ENCODE data around the gene CAVIN1.
"Not testable (repeated sequence)": the region's sequence is repeated elsewhere in the genome, so short reads cannot be mapped to it uniquely, and the experiment has no call there.

The CAVIN1 gene

DNA sequence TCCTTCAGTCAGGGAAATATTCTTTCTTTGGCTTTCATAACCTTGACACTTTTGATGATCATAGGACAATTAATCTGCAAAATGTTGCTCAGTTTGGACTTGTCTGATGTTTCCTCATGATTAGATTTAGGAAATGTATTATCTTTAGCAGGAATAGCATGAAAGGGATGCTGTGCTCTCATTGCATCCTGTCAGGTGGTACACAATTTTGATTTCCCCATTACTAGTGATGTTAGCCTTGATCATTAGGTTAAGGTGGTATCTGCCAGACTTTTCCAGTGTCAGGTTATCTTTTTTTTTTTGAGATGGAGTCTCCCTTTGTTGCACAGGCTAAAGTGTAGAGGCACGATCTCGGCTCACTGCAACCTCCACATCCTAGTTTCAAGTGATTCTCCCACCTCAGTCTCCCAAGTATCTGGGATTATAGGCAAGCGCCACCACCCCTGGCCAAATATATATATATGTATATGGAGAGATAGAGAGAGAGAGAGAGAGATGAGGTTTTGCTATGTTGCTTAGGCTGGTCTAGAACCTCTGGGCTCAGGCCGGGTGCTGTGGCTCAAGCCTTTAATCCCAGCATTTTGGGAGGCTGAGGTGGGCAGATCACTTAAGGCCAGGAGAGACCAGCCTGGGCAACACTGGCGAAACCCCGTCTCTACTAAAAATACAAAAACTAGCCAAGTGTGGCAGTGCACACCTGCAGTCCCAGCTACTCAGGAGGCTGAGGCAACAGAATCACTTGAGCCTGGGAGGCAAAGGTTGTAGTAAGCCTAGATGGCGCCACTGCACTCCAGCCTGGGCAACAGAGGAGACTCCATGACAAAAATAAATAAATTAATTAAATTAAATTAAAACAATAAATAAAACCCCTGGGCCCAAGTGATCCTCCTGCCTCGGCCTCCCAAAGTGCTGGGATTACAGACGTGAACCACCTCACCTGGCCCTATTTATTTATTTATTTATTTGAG, 15.8 kb upstream of the CAVIN1 start:
- peak; percentile 46 for DNase-seq
- in situ Hi-C loops (cut with MboI; ENCODE audit: low pct_unique_long_range_greater_than_20kb, low sequenced_read_pairs): no loop called here

DNA sequence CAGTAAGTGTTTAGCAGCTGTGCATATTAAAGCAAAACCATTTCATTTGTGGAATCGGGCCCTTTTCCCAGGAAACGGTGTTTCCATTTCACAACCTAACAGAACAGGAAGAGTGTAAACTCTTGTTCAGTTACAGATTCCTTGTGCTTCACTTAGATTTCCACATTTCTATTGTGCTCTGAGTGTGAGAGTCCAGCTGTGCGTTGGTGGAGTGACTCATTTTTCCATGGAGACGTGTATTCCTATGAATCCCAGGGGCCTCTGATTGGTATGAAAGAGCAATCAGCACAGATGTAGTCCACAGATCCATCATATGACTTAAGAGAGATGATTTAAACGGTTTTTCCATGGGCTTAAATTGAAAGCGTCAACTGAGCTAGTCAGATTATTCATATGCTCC, 13.3 kb upstream of the CAVIN1 start:
- no peak for DNase-seq
- in situ Hi-C loops (cut with MboI; ENCODE audit: low pct_unique_long_range_greater_than_20kb, low sequenced_read_pairs): no loop called here

DNA sequence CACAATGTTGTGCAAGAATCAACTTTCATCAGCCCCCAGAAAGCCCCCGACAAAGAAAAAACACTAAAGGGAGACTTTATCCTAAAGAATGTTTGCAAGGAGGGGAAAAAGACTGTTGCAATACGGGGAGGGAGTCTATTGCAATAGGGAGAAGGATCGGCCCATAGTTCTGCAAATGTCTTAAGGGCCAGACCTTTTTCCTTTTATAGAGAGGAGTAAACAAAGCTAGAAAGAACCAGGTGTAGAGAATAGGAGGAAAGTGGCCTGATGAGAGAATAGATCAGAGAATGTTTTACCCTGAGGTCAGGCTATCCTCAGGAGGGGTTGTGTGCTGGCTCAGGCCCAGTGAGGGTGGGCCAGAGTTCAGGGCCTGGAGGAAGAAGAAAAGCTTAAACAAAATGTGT, 8.7 kb upstream of the CAVIN1 start:
- in situ Hi-C loops (cut with MboI; ENCODE audit: low pct_unique_long_range_greater_than_20kb, low sequenced_read_pairs): no loop called here
- DNase-seq: no peak

- in situ Hi-C loops (cut with MboI; ENCODE audit: low pct_unique_long_range_greater_than_20kb, low sequenced_read_pairs): no loop called here
- DNase-seq: no peak
Observed at GRCh38 chr17:42429726-42430447, 6.8 kb upstream of the CAVIN1 start.

- in situ Hi-C loops (cut with MboI; ENCODE audit: low pct_unique_long_range_greater_than_20kb, low sequenced_read_pairs): no loop called here
- DNase-seq: peak; percentile 75
Observed at GRCh38 chr17:42428141-42428944, 5.3 kb upstream of the CAVIN1 start.

- in situ Hi-C loops (cut with MboI; ENCODE audit: low pct_unique_long_range_greater_than_20kb, low sequenced_read_pairs): no loop called here
- DNase-seq: no peak
Observed at GRCh38 chr17:42424991-42425610, 2.0 kb upstream of the CAVIN1 start.

DNA sequence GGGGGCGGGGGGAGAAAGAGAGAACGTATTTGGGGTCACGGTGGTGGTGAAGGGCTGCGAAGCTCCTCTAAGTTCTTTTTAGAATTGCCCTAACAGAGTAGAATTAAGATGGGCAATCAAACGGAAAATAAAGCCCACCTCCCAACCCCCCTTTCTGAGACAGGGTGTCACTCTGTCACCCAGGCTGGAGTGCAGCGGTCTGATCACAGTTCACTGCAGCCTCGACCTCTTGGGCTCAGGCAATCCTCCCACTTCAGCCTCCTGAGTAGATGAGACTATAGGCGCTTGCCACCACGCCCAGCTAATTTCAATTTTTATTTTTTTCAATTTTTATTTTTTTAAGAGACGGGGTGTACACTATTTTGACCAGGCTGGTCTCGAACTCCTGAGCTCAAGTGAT, 710 bp upstream of the CAVIN1 start:
- DNase-seq: no peak
- in situ Hi-C loops (cut with MboI; ENCODE audit: low pct_unique_long_range_greater_than_20kb, low sequenced_read_pairs): no loop called here

- DNase-seq: no peak
- in situ Hi-C loops (cut with MboI; ENCODE audit: low pct_unique_long_range_greater_than_20kb, low sequenced_read_pairs): no loop called here
Observed at GRCh38 chr17:42422412-42422957, 571 bp downstream of the CAVIN1 start.

GRCh38 chr17:42421507-42422338, 1.3 kb downstream of the CAVIN1 start:
- no peak for DNase-seq
- in situ Hi-C loops (cut with MboI; ENCODE audit: low pct_unique_long_range_greater_than_20kb, low sequenced_read_pairs): no loop called here

GRCh38 chr17:42421136-42421506, 1.9 kb downstream of the CAVIN1 start:
- in situ Hi-C loops (cut with MboI; ENCODE audit: low pct_unique_long_range_greater_than_20kb, low sequenced_read_pairs): no loop called here
- no peak for DNase-seq

- in situ Hi-C loops (cut with MboI; ENCODE audit: low pct_unique_long_range_greater_than_20kb, low sequenced_read_pairs); DNase-seq: not testable (repeated sequence)
Observed at GRCh38 chr17:42417981-42418380, 5.1 kb downstream of the CAVIN1 start.

GRCh38 chr17:42414704-42415409, 8.2 kb downstream of the CAVIN1 start:
- in situ Hi-C loops (cut with MboI; ENCODE audit: low pct_unique_long_range_greater_than_20kb, low sequenced_read_pairs): no loop called here
- peak; percentile 96 for DNase-seq

DNA sequence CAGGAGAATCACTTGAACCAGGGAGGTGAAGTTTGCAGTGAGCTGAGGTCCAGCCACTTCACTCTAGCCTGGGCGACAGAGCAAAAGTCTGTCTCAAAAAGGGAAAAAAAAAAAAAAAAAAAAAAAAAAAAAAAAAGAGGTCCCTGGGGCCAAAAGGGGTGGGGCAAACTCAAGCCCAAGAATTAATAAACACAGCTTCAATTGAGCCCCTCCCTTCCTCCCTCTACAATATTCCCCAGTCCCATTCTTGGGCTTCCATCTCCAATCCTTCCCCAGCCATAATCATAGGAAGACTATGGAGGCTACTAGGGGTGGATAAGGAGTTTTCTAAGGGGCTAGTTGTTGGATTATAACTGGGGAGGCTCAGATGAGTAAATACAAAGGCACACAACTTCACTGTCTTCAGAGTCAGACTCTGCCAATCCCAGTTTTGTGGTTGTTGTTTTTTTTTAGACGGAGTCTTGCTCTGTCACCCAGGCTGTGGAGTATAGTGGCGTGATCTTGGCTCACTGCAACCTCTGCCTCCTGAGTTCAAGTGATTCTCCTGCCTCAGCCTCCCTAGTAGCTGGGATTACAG, 9.5 kb downstream of the CAVIN1 start:
- in situ Hi-C loops (cut with MboI; ENCODE audit: low pct_unique_long_range_greater_than_20kb, low sequenced_read_pairs): no loop called here

GRCh38 chr17:42411905-42412679, 11.0 kb downstream of the CAVIN1 start:
- no peak for DNase-seq
- in situ Hi-C loops (cut with MboI; ENCODE audit: low pct_unique_long_range_greater_than_20kb, low sequenced_read_pairs): no loop called here

More for the DNA sequence above, 9.5 kb downstream of the CAVIN1 start:
- DNase-seq: no peak

DNA sequence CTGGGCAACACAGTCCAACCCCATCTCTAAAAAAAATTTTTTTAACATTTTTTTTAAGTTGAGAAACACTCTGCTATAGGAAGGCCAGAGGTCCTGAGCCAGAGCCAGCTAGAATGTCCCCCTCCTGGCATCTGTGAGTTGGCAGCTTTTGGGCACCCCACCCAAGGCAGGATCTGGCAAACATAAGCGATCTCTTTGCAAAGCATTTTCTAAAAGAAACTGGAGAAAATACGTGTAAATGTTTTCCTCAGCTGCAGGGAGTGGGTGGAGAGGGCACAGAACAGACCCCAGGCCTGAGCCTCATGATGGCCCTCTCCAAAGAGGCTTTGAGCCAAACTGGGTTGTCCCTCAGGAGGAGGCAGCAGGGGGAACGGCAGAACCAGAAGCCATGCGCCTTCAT, 11.7 kb downstream of the CAVIN1 start:
- in situ Hi-C loops (cut with MboI; ENCODE audit: low pct_unique_long_range_greater_than_20kb, low sequenced_read_pairs): no loop called here
- DNase-seq: no peak

- in situ Hi-C loops (cut with MboI; ENCODE audit: low pct_unique_long_range_greater_than_20kb, low sequenced_read_pairs): no loop called here
- no peak for DNase-seq
Observed at GRCh38 chr17:42410319-42410685, 12.8 kb downstream of the CAVIN1 start.

All from KBM-7 (cell line).